Vagina (tissue), 2 donors: ENCODE data around the gene LPP.

Experiments used
- CTCF ChIP-seq, 3 experiments: fragments of 450-650 bp in 2 of 3; fragments of 200-600 bp in 1 of 3; sonication (generic) in 1 of 3; IDR thresholded peaks; one replicate each; pipeline ENCODE4 v1.5.1; 2017 to 2019; ENCODE audit warnings: antibody characterized with exemption in 3 of 3, mild to moderate bottlenecking in 2 of 3, moderate library complexity in 2 of 3
- POLR2AphosphoS5 ChIP-seq, 2 donors: sonication (generic); formaldehyde crosslinking; IDR thresholded peaks; one replicate each; pipeline ENCODE4 v1.9.0; 2017; ENCODE audit warnings: antibody characterized with exemption in 2 of 2, mild to moderate bottlenecking in 2 of 2, low read depth in 1 of 2; ENCODE audit not compliant: insufficient read depth in 1 of 2

- TF ChIP-seq CTCF (IDR thresholded peaks at IDR 0.05) (peak in 2 of 3 experiments; percentile 20 to 45), POLR2AphosphoS5 (IDR thresholded peaks at IDR 0.05; ENCODE audit: insufficient read depth in 1 of 2, low read depth in 1 of 2) (peak; percentile 38 to 72)
Measured at GRCh38 chr3:188179006-188179966, 25.3 kb downstream of the LPP start.
